LNCAP (cell line): ENCODE results near the gene NLGN4Y.

Source experiments
- TF ChIP-seq, protein P1 (sequence below): fragments of 450-650 bp; IDR thresholded peaks from 2 replicates; pipeline ENCODE4 v1.5.1; 2017; ENCODE audit warnings: mild to moderate bottlenecking

Gene NLGN4Y

DNA sequence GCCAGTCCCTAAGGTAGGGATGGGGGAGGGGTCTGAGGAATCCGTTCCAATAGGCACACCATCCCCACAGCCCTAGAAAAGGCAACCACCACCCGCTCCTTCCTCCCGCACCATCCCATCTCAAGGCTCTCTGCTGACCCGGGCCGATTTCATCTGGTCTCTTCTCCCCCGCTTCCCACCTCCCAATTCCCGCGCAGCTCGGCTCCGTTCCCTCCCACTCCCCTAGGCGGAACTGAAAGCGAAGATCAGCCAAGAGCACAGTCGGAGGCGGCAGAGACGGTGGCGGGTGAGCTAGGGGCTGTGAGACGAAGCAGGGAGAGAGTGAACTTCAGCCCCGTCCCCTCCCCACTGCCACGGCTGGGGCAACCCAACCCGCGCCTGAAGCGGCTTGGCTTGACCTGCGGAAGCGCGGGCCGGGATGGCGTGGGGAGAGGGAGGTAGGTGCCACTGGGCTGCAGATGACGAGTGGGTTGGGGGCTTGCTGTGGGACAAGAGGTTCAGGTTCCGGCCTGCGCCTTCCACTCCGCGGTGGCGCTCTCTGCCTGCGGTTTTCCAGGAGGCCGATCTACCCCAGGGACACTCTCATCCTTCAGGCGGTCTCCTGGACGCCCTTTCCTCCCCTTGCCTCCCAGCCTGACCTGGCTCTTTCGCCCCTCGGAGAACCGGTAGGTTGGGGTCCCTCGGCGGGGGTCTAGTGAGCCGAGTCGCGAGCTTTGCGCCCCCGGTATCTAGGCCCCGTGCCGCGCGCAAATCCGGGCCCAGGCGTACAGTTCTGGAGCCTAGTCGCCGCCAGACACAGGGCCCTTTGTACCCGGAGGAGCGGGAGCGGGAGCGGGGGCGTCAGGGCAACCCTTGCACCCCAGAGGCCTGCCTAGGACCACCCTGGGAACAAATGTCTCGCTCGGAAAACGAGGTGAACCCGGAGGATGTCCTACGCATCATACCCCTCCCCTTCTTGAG, at the start of gene NLGN4Y:
Gene NLGN4Y, plus strand, starts transcription at position 258 of the 960 bp plus-strand sequence. CDS start 97,591 bp downstream, outside the sequence.
- TF ChIP-seq, protein P1, sequence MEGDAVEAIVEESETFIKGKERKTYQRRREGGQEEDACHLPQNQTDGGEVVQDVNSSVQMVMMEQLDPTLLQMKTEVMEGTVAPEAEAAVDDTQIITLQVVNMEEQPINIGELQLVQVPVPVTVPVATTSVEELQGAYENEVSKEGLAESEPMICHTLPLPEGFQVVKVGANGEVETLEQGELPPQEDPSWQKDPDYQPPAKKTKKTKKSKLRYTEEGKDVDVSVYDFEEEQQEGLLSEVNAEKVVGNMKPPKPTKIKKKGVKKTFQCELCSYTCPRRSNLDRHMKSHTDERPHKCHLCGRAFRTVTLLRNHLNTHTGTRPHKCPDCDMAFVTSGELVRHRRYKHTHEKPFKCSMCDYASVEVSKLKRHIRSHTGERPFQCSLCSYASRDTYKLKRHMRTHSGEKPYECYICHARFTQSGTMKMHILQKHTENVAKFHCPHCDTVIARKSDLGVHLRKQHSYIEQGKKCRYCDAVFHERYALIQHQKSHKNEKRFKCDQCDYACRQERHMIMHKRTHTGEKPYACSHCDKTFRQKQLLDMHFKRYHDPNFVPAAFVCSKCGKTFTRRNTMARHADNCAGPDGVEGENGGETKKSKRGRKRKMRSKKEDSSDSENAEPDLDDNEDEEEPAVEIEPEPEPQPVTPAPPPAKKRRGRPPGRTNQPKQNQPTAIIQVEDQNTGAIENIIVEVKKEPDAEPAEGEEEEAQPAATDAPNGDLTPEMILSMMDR: 0 out of 2 replicates have a peak, but pooled peaks have one; percentile 22

DNA sequence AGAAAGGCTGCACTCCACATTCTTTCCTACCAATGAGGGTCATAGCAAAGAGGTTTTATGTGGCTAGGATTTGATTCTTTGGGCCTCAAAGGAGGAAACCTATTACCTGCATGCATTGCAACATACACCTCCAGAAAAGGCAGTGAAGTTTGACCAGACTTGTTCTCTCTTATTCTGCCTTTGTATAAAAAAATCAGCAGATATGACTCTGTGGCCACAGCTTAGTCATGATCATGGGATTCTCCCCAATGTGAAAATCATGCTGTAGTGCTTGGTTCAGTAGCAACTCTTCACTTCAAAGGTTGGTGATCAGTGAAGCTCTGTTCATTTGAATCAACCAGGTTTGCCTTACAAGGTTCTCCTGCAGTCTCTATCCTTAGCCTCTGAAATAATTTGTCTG, 38.4 kb upstream of the NLGN4Y start:
- TF ChIP-seq, protein P1: no peak

DNA sequence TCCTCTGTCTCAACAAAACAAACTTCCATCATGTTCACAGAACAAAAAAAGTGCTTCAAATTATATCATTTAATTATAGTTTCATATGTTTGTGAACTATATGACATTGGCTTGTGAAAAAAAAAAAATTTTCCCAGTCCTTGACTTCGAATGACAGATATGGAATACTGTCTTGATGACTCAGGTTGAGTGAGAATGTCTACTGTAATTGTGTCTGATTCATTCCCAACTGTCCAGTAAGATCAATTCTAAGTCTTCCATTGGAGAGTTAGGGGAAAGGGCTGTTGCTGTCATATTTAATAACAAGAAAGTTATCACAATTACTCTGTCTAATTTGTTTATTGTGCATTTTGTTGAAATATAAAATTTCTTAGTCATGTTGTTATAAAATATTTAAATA, 34.1 kb upstream of the NLGN4Y start:
- TF ChIP-seq, protein P1: no peak

DNA sequence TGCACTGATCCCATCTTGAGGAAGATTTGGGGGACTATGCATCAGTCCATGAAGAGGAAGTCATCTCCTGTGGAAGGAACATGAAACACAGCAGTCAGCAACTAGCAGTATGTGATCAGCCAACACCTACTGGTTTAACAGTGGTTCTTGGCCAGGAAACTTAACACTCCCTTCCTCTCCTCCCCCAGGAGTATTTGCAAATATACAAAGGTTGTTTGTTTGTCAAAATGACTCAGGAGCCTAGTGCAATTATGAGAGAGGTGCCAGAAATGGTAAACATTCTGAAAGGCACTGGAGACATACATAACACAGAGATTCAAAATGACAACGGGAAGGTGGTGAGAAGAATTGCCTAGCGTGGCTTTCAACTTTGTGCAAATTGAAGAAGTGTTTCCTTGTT, 26.3 kb upstream of the NLGN4Y start:
- TF ChIP-seq, protein P1: no peak

DNA sequence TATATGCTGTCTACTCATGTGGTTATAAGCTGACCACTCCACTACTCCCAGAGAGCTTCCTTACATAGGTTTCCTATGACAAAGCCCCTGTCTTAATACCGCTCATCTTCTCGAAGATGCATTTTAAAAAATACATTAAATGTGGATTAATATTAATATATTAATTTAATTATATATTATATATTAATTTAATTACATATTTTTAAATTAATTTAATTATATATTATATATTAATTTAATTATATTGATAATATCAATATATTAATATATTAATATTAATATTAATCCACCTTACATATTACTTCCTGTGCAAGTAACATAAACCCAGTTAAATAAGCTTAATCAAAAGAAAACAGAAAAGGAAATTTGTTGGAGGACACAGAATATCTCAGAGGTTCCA, 19.7 kb upstream of the NLGN4Y start:
- TF ChIP-seq, protein P1: no peak

DNA sequence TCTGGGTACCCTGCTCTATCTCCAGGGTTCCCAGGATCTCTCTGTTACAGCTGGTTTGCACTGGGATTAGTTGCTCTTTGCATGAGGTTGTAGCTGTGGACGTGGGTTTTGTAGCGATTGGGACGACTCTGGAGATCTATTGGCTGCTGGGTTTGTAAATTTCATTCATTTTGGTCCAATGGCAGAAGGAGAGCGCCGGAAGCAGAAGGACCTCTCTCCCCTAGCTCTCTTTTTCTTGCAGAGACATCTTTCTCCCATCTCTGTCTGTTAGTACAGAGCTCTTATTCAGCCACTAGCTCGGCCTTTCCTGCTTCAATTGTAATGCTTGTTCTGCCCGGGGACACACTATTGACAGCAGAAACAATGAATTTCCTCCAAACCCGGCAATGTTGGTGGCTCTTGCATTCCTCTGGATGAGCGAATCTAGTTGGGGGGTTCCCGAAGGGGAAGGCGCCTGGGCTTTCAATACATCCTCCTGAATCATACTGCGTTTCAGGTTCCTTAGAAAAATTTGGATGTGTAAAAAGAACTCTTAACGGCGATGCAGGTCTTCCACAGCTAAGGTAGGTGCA, 1.9 kb upstream of the NLGN4Y start:
- TF ChIP-seq, protein P1: no peak

DNA sequence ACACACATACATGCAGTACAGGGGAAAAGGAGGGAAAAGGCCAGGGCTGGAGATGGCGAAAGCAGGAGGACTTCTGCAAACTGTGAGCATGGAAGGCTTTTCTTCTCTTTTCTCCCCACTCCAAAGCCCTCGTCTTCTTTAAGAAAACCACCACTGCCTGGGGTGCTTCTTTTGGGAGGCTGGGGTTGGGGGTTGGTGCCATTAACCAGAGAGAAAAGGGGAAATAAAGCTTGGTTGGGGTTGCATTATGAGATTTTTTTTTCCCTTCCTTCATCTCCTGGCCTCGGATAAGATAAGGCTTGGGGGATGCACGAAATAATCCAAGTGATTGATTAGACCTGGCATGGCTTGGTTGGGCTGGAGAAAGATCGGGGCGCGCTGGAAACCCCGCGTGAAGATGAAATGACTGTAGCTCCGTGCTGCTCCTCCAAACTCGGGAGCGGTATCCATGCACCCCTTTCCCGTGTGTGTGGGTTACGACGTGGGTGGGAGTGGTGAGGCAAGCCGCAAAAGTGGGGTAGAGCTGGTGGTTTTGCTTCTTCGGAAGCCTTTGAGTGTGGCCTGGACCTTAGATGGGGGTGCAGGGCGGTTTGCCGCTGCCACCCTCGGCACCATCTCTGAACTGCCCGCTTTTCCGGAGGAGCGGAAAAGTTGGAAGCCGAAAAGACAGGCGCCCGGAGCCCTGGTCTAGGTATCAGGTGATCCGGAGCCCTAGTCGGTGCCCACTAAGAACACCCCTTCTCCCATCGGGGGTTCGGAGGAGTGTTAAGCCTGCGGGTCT, 648 bp upstream of the NLGN4Y start:
- TF ChIP-seq, protein P1: no peak
